H9 (cell line): ENCODE data around the gene KIAA0825. TPM values are rescaled to one million over a fixed set of nuclear protein-coding genes. Genes with fewer than 3 reads are reported as not detected.

Experiments
- DNase-seq: peaks from one replicate; pipeline ENCODE4 v3.0.0-alpha.2; 2017
- H2AFZ ChIP-seq: one replicate; pipeline ENCODE4 v1.6.1; 2013; ENCODE audit warnings: mild to moderate bottlenecking, low read length, control low read depth, moderate library complexity
- H2AK5ac ChIP-seq: 2 replicates; pipeline ENCODE4 v1.6.1; 2013; ENCODE audit warnings: low read length, control low read depth, mixed read lengths; ENCODE audit not compliant: insufficient read length
- H2BK120ac ChIP-seq: one replicate; pipeline ENCODE4 v1.6.1; 2013; ENCODE audit warnings: low read depth, mild to moderate bottlenecking, low read length, control low read depth, inconsistent platforms; ENCODE audit not compliant: poor library complexity, severe bottlenecking
- H2BK12ac ChIP-seq: 2 replicates; pipeline ENCODE4 v1.6.1; 2013; ENCODE audit warnings: low read length, control low read depth, mixed read lengths, low read depth; ENCODE audit not compliant: insufficient read length
- H2BK15ac ChIP-seq: 2 replicates; pipeline ENCODE4 v1.6.1; 2013; ENCODE audit warnings: low read depth, low read length, control low read depth
- H2BK20ac ChIP-seq: one replicate; pipeline ENCODE4 v1.6.1; 2013; ENCODE audit warnings: low read depth, mild to moderate bottlenecking, low read length, control low read depth, inconsistent platforms; ENCODE audit not compliant: poor library complexity, severe bottlenecking
- H2BK5ac ChIP-seq: 2 replicates; pipeline ENCODE4 v1.6.1; 2013; ENCODE audit warnings: low read length, control low read depth, mixed read lengths; ENCODE audit not compliant: insufficient read length
- H3K14ac ChIP-seq: 2 replicates; pipeline ENCODE4 v1.6.1; 2013; ENCODE audit warnings: low read length, control low read depth; ENCODE audit not compliant: insufficient read depth
- H3K18ac ChIP-seq: 2 replicates; pipeline ENCODE4 v1.6.1; 2013; ENCODE audit warnings: low read depth, mild to moderate bottlenecking, mixed read lengths, low read length, control low read depth; ENCODE audit not compliant: insufficient read length
- H3K23ac ChIP-seq: 2 replicates; pipeline ENCODE4 v1.6.1; 2013; ENCODE audit warnings: low read length, control low read depth, mixed read lengths, low read depth; ENCODE audit not compliant: insufficient read length
- H3K23me2 ChIP-seq: 2 replicates; pipeline ENCODE4 v1.6.1; 2013; ENCODE audit warnings: low read depth, mild to moderate bottlenecking, mixed read lengths, low read length, control low read depth; ENCODE audit not compliant: insufficient read length, poor library complexity, severe bottlenecking
- H3K27ac ChIP-seq: 2 replicates; pipeline ENCODE4 v1.5.1; 2013; ENCODE audit warnings: low read length, control low read depth, mixed read lengths, low read depth; ENCODE audit not compliant: insufficient read length
- H3K27me3 ChIP-seq: 2 replicates; pipeline ENCODE4 v1.6.1; 2013; ENCODE audit warnings: low read length, control low read depth, inconsistent platforms; ENCODE audit not compliant: insufficient read depth
- H3K4ac ChIP-seq: 2 replicates; pipeline ENCODE4 v1.6.1; 2013; ENCODE audit warnings: low read depth, mild to moderate bottlenecking, control low read depth, inconsistent platforms, low read length, moderate library complexity
- H3K4me1 ChIP-seq: 2 replicates; pipeline ENCODE4 v1.6.1; 2013; ENCODE audit warnings: low read length, control low read depth, inconsistent platforms; ENCODE audit not compliant: insufficient read depth
- H3K4me2 ChIP-seq: 2 replicates; pipeline ENCODE4 v1.6.1; 2013; ENCODE audit warnings: low read length, control low read depth, mixed read lengths; ENCODE audit not compliant: insufficient read length, insufficient read depth
- H3K56ac ChIP-seq: 2 replicates; pipeline ENCODE4 v1.6.1; 2013; ENCODE audit warnings: low read depth, mild to moderate bottlenecking, mixed read lengths, low read length, control low read depth; ENCODE audit not compliant: insufficient read length
- H3K79me1 ChIP-seq: 2 replicates; pipeline ENCODE4 v1.6.1; 2013; ENCODE audit warnings: low read depth, mild to moderate bottlenecking, moderate library complexity, low read length, control low read depth, inconsistent platforms; ENCODE audit not compliant: insufficient read depth, poor library complexity, severe bottlenecking
- H3K79me2 ChIP-seq: 2 replicates; pipeline ENCODE4 v1.6.1; 2013; ENCODE audit warnings: low read length, control low read depth, inconsistent platforms; ENCODE audit not compliant: insufficient read depth
- H3K9ac ChIP-seq: 2 replicates; pipeline ENCODE4 v1.6.1; 2013; ENCODE audit warnings: low read length, control low read depth, mixed read lengths; ENCODE audit not compliant: insufficient read length; ENCODE audit errors: extremely low read depth
- H3K9me3 ChIP-seq: one replicate; pipeline ENCODE4 v1.6.1; 2013; ENCODE audit warnings: low read depth, low read length, inconsistent platforms; ENCODE audit not compliant: control insufficient read depth
- H3T11ph ChIP-seq: one replicate; pipeline ENCODE4 v1.6.1; 2013; ENCODE audit warnings: mild to moderate bottlenecking, low read length, control low read depth, inconsistent platforms
- H4K20me1 ChIP-seq: one replicate; pipeline ENCODE4 v1.6.1; 2013; ENCODE audit not compliant: control insufficient read depth, insufficient read length, insufficient read depth
- H4K5ac ChIP-seq: 2 replicates; pipeline ENCODE4 v1.6.1; 2013; ENCODE audit warnings: low read depth, mild to moderate bottlenecking, mixed read lengths, low read length, control low read depth; ENCODE audit not compliant: insufficient read length
- H4K8ac ChIP-seq: replicated peaks from 2 replicates; pipeline ENCODE4 v1.6.1; 2013; ENCODE audit warnings: low read length, control low read depth, mixed read lengths, low read depth; ENCODE audit not compliant: insufficient read length
- H4K91ac ChIP-seq: 2 replicates; pipeline ENCODE4 v1.6.1; 2013; ENCODE audit warnings: low read depth, mild to moderate bottlenecking, moderate library complexity, mixed read lengths, low read length, control low read depth; ENCODE audit not compliant: insufficient read length
- H3K27ac Mint-ChIP-seq, 3 experiments: 2 replicates in 2 of 3; 3 replicates in 1 of 3; pipeline ENCODE4 v1.8.0; 2020 to 2021; ENCODE audit warnings: mixed read lengths in 3 of 3, mild to moderate bottlenecking in 1 of 3, moderate library complexity in 1 of 3
- H3K27me3 Mint-ChIP-seq: 2 replicates; pipeline ENCODE4 v1.8.0; 2021; ENCODE audit warnings: low read depth, mild to moderate bottlenecking, moderate library complexity, mixed read lengths
- H3K36me3 Mint-ChIP-seq, 3 experiments: 2 replicates in 2 of 3; 3 replicates in 1 of 3; pipeline ENCODE4 v1.8.0; 2020 to 2021; ENCODE audit warnings: low read depth in 3 of 3, mixed read lengths in 3 of 3; ENCODE audit not compliant: insufficient read depth in 1 of 3
- H3K4me1 Mint-ChIP-seq, 2 experiments: 2 replicates each; pipeline ENCODE4 v1.8.0; 2020; ENCODE audit warnings: mixed read lengths in 2 of 2
- H3K4me3 Mint-ChIP-seq, 2 experiments: 2 replicates in 1 of 2; 3 replicates in 1 of 2; pipeline ENCODE4 v1.8.0; 2020 to 2021; ENCODE audit warnings: mild to moderate bottlenecking in 2 of 2, mixed read lengths in 2 of 2, moderate library complexity in 1 of 2
- H3K9me3 Mint-ChIP-seq, 2 experiments: 2 replicates in 1 of 2; 3 replicates in 1 of 2; pipeline ENCODE4 v1.8.0; 2020; ENCODE audit warnings: mild to moderate bottlenecking in 2 of 2, mixed read lengths in 2 of 2, moderate library complexity in 1 of 2
- WGBS: extraction: QIAGEN DNeasy Blood & Tissue Kit; methylation state at CpG from one replicate; pipeline ENCODE4 v1.1.7; 2013; ENCODE audit warnings: missing lambda C conversion rate, low lambda C conversion rate, mixed read lengths; ENCODE audit not compliant: insufficient read length; ENCODE audit errors: extremely low coverage; 5-methylcytosine and 5-hydroxymethylcytosine counted together
- total RNA-seq: library from RNA; stranded (reverse); gene quantifications from 2 replicates; pipeline ENCODE4 v1.2.1, GENCODE V29; 2021
- TF ChIP-seq, protein P1 (sequence below): fragments of 200-600 bp; sonication (generic); conservative IDR thresholded peaks from 3 replicates; pipeline ENCODE4 v1.8.0; 2021; ENCODE audit warnings: antibody characterized with exemption, mild to moderate bottlenecking

KIAA0825 gene
- total RNA-seq, 1 experiment from 2014 or later, result 1.8 TPM

DNA sequence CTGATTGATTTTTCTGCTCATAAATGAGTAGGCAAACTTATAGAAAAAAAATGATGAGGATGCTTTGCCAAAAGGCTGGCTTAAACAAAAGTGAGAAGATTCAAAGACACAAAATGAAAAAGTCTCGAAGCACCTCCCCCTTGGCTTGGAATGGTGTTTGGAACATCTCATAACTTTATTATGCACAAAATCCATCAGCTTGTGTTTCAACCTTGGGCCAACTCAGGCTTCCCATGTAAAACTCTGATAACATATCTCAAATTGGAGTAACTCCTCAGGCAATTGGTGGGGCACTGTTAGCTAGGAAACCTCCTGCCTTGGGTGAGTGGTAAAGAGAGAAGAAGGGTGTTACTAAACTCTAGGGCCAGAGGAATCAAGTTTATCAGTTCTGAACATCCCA is 176.3 kb downstream of the KIAA0825 start:
- no peak overlapping the region for H3T11ph ChIP-seq
- H3K4me1 ChIP-seq, result no peaks in the 10 kb centered on the region
- H3K27ac ChIP-seq, result no peak overlapping the region
- H4K5ac ChIP-seq, result no peak overlapping the region
- DNase-seq, result no peak
- no peak overlapping the region for H2AFZ ChIP-seq
- H4K91ac ChIP-seq, result no peak overlapping the region
- no peaks in the 10 kb centered on the region for H4K20me1 ChIP-seq
- H3K23ac ChIP-seq, result no peak overlapping the region
- H2BK5ac ChIP-seq, result no peak overlapping the region
- Mint-ChIP-seq H3K4me3 (no peak overlapping the region), H3K36me3 (no peaks in the 10 kb centered on the region), H3K27me3 (no peaks in the 10 kb centered on the region), H3K9me3 (no peaks in the 10 kb centered on the region), H3K27ac (no peak overlapping the region), H3K4me1 (no peaks in the 10 kb centered on the region)
- TF ChIP-seq, protein P1, sequence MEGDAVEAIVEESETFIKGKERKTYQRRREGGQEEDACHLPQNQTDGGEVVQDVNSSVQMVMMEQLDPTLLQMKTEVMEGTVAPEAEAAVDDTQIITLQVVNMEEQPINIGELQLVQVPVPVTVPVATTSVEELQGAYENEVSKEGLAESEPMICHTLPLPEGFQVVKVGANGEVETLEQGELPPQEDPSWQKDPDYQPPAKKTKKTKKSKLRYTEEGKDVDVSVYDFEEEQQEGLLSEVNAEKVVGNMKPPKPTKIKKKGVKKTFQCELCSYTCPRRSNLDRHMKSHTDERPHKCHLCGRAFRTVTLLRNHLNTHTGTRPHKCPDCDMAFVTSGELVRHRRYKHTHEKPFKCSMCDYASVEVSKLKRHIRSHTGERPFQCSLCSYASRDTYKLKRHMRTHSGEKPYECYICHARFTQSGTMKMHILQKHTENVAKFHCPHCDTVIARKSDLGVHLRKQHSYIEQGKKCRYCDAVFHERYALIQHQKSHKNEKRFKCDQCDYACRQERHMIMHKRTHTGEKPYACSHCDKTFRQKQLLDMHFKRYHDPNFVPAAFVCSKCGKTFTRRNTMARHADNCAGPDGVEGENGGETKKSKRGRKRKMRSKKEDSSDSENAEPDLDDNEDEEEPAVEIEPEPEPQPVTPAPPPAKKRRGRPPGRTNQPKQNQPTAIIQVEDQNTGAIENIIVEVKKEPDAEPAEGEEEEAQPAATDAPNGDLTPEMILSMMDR, result no peak
- H3K9ac ChIP-seq, result no peak overlapping the region
- H3K18ac ChIP-seq, result no peak overlapping the region
- no peak overlapping the region for H4K8ac ChIP-seq
- no peaks in the 10 kb centered on the region for H3K79me2 ChIP-seq
- H3K4ac ChIP-seq, result no peak overlapping the region
- H2BK20ac ChIP-seq, result no peak overlapping the region
- no peaks in the 10 kb centered on the region for H3K79me1 ChIP-seq
- WGBS, result no CpG with 5 or more reads among the region's 1 CpG
- H3K23me2 ChIP-seq, result no peaks in the 10 kb centered on the region
- no peak overlapping the region for H3K56ac ChIP-seq
- H3K4me2 ChIP-seq, result no peak overlapping the region
- H2BK12ac ChIP-seq, result no peak overlapping the region
- no peak overlapping the region for H3K14ac ChIP-seq
- no peak overlapping the region for H2AK5ac ChIP-seq
- H3K27me3 ChIP-seq, result no peaks in the 10 kb centered on the region
- H3K9me3 ChIP-seq, result no peaks in the 10 kb centered on the region
- no peak overlapping the region for H2BK120ac ChIP-seq
- H2BK15ac ChIP-seq, result no peak overlapping the region
